ENCODE results near the gene GNAI3.

Gene GNAI3

GRCh38 chr1:109661391-109661790 is 113.0 kb downstream of the GNAI3 start:
- no peak for DNase-seq (ENCODE audit: low read depth)
- no peak for TF ChIP-seq CTCF (IDR thresholded peaks at IDR 0.05; ENCODE audit: insufficient read depth, low read depth, low read length, missing control alignments)
- no peak overlapping the region for H3K4me3 ChIP-seq (ENCODE audit: low read length)

- TF ChIP-seq CTCF (IDR thresholded peaks at IDR 0.05; ENCODE audit: insufficient read depth, low read depth, low read length, missing control alignments) = no peak
- peak; percentile 29 for DNase-seq (ENCODE audit: low read depth)
- H3K4me3 ChIP-seq (ENCODE audit: low read length) = no peak overlapping the region
Observed at GRCh38 chr1:109664671-109665070, 116.3 kb downstream of the GNAI3 start.

GRCh38 chr1:109667452-109668122 is 119.2 kb downstream of the GNAI3 start, which contains the start of gene GSTM2:
Gene GSTM2 (plus strand): TSS chr1:109668057. CDS start chr1:109668116, 59 bp downstream.
- TF ChIP-seq CTCF (IDR thresholded peaks at IDR 0.05; ENCODE audit: insufficient read depth, low read depth, low read length, missing control alignments) = no peak
- peak; percentile 72 for DNase-seq (ENCODE audit: low read depth)
- peak within 1 kb of the TSS; percentile 28 for H3K4me3 ChIP-seq (ENCODE audit: low read length)
